ENCODE results near the gene SEZ6L. TPM values are rescaled to one million over a fixed set of nuclear protein-coding genes. Genes with fewer than 3 reads are reported as not detected.

The SEZ6L gene
- total and polyA plus RNA-seq, 12 donors = 0.17 to 16.3 (median 3.9) TPM; not detected in 1

GRCh38 chr22:26197425-26197824 is 28.2 kb downstream of the SEZ6L start:
- no peaks in the 10 kb centered on the region for H3K4me1 ChIP-seq (replicated peaks in 1 of 2)
- 37 to 94% (median 84%) methylated on average over 1 of the region's 1 CpG for WGBS, 4 donors
- intact Hi-C loops (cut with DNase I) = no loop called here
- TF ChIP-seq CTCF (IDR thresholded peaks at IDR 0.05) (no peak), POLR2A (IDR thresholded peaks at IDR 0.05) (no peak)
- H3K36me3 ChIP-seq (replicated peaks in 1 of 2) = no peaks in the 10 kb centered on the region
- no peak overlapping the region for H3K27ac ChIP-seq
- no peak for DNase-seq
- H3K4me3 ChIP-seq = no peak overlapping the region
- H3K27me3 ChIP-seq = no peaks in the 10 kb centered on the region
- no peaks in the 10 kb centered on the region for H3K9me3 ChIP-seq (replicated peaks in 1 of 3)

GRCh38 chr22:26199665-26200064 is 30.4 kb downstream of the SEZ6L start:
- H3K36me3 ChIP-seq (replicated peaks in 1 of 2) = no peaks in the 10 kb centered on the region
- intact Hi-C loops (cut with DNase I) = no loop called here
- 64 to 77% (median 75%) methylated on average over 2 to 3 of the region's 3 CpGs for WGBS, 4 donors
- H3K4me1 ChIP-seq (replicated peaks in 1 of 2) = no peaks in the 10 kb centered on the region
- no peak overlapping the region for H3K4me3 ChIP-seq
- no peaks in the 10 kb centered on the region for H3K27me3 ChIP-seq
- no peak for DNase-seq
- no peak overlapping the region for H3K27ac ChIP-seq
- H3K9me3 ChIP-seq (replicated peaks in 1 of 3) = no peaks in the 10 kb centered on the region
- no peak for TF ChIP-seq POLR2A (IDR thresholded peaks at IDR 0.05)
- TF ChIP-seq CTCF (IDR thresholded peaks at IDR 0.05) = no peak

- WGBS, 4 donors = 33 to 52% (median 39%) methylated on average over 5 of the region's 5 CpGs
- no peaks in the 10 kb centered on the region for H3K4me1 ChIP-seq (replicated peaks in 1 of 2)
- intact Hi-C loops (cut with DNase I) = no loop called here
- no peaks in the 10 kb centered on the region for H3K9me3 ChIP-seq (replicated peaks in 1 of 3)
- no peak overlapping the region for H3K4me3 ChIP-seq
- H3K27ac ChIP-seq = no peak overlapping the region
- no peak for DNase-seq
- no peaks in the 10 kb centered on the region for H3K36me3 ChIP-seq (replicated peaks in 1 of 2)
- no peaks in the 10 kb centered on the region for H3K27me3 ChIP-seq
- TF ChIP-seq POLR2A (IDR thresholded peaks at IDR 0.05) (no peak), CTCF (IDR thresholded peaks at IDR 0.05) (no peak)
These were observed 33.1 kb downstream of the SEZ6L start for GRCh38 chr22:26202280-26202924.

GRCh38 chr22:26205494-26205893 is 36.2 kb downstream of the SEZ6L start:
- DNase-seq = no peak
- 81 to 85% (median 83%) methylated on average over 4 of the region's 4 CpGs for WGBS, 4 donors

More at GRCh38 chr22:26205494-26205893, 36.2 kb downstream of the SEZ6L start:
- TF ChIP-seq CTCF (IDR thresholded peaks at IDR 0.05) = no peak
- Histone ChIP-seq H3K4me1 (replicated peaks in 1 of 2) (no peaks in the 10 kb centered on the region), H3K4me3 (no peak overlapping the region), H3K36me3 (replicated peaks in 1 of 2) (no peaks in the 10 kb centered on the region), H3K9me3 (replicated peaks in 1 of 3) (no peaks in the 10 kb centered on the region), H3K27me3 (no peaks in the 10 kb centered on the region), H3K27ac (no peak overlapping the region)
- intact Hi-C loops (cut with DNase I) = no loop called here

All from adrenal gland (tissue), 12 donors.